ENCODE measurements around the gene IMP4.

The IMP4 gene

DNA sequence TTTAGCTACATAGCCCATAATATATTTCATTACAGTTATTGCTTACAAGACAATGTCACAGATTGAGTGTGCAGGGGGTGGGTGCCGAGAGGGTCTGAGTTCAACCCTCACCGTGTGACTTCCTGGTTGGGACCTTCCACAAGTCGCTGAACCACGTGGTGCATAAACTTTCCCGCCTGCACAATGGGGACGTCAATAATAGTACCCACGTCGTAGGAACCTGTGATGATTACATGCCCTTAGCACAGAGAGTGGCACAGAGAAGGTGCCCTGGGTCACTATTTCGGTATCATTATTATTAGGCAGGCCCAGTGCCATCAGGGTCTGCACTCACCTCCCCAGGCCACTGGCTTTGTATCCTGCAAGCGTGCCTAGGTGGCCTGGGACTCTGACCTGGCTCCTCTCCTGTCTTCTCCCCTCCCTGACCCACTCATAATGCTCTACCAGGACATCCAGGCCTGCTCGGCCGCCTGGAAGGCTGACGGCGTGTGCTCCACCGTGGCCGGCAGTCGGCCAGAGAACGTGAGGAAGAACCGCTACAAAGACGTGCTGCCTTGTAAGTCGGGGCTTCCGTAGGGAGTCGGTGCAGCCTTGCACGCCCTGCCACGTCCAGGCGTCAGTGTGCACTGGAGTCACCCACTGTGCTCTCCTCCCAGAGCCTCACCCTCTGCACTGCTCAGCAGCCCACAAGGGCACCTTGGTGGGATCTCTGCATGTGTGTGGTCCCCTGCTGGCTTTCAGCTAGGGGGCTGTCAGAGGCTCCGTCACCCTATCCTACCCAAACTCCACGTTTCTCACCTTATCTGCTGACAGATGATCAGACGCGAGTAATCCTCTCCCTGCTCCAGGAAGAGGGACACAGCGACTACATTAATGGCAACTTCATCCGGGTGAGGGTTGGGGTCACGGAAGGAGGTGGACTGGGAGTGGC is 16.0 kb downstream of the IMP4 start:
- no peak for DNase-seq

DNA sequence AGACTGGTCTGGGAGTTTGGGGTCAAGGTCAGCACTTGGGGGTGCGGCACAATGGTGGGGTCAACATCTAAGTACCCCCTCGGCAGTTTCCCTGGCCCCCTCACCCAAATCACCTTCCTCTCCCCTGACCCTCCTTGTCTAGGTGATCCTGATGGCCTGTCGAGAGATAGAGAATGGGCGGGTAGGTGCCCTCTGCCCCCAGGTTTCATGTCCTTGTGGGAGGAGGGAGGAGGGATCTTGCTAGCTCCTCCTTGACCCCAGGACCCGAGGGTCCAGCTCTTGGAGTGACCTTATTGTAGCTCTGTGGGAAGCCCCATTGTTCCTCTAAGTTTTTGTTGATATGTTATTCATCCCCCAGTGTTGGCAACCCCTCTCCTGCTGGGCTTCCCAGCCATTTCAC is 16.8 kb downstream of the IMP4 start:
- no peak for DNase-seq

DNA sequence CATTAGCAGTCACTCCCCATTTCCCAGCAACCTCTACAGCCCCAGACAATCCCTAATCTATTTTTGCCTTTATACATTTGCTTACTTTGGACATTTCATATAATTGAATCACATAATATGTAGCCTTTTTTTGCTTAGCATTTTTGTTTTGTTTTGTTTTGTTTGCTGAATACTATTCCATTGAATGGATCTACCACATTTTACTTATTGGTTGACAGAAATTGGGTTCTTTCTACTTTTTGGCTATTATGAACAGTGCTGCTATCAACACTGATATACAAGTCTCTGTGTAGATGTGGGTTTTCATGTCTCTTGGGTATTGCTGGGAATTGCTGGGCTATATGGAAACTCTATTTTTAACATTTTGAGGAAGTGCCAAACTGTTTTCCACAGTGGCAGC is 20.8 kb downstream of the IMP4 start:
- DNase-seq = no peak

DNA sequence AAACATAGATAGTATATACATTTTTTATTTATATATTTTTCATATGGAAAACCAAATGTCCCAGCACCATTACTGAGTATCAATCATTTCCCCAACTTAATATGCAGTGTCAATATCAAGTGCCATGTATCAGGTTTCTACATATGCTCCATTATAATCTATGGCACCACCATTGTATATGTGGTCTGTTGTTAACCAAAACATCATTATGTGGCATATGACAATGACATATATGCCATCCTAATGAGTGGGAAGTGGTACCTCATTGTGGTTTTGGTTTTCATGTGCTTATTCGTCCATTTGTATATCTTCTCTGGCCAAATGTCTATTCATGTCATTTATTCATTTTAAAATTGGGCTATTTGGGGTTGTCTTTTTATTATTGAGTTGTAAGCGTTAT is 22.4 kb downstream of the IMP4 start:
- no peak for DNase-seq

DNA sequence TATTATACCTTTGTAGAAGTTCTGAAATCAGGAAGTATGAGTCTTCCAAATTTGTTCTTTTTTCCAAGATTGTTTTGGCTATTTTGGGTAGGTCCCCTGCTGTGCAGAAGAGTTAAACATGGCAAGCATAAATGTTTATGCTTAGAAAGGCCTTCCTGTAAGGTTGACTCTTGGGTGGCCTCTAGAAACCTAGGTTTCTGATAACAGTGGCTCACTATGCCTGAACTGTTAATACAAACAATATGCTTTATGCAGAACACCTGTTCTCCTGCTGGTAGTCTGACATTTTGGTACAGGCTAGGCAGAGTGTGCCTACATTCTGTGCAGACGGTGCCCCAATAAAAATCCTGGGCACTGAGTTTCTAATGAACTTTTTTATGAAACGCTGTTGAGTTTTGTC is 23.3 kb downstream of the IMP4 start:
- DNase-seq = no peak

DNA sequence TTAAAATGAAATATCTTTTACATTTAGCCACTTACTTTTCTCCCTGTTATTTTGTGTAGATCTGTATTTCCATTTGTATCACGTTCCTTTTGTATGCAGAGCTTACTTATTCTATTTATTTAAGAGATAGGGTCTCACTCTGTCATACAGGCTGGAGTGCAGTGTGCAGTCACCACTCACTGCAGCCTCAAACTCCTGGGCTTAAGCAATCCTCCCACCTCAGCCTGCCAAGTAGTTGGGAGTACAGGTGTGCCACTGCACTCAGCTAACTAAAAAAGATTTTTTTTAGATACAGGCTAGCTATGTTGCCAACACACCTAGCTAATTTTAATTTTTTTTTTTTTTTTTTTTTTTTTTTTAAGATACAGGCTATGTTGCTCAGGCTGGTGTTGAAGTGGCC is 24.0 kb downstream of the IMP4 start:
- no peak for DNase-seq

DNA sequence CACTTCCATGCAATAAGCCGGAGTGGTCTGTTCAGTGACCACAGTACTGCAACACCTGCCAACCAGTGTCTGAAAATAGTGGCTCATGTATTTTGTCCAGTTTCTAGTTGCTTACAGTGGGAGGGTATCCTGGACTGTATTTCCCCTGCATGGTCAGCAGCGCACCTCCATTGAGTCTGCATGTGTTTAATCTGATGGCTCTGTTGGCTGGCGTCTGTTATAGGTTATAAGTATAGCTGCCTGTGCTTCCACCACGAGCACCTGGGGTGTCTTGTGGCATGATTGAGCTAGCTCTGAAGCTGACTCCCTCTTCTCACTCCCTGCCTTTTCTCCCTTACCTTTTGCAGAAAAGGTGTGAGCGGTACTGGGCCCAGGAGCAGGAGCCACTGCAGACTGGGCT is 26.1 kb downstream of the IMP4 start:
- no peak for DNase-seq

DNA sequence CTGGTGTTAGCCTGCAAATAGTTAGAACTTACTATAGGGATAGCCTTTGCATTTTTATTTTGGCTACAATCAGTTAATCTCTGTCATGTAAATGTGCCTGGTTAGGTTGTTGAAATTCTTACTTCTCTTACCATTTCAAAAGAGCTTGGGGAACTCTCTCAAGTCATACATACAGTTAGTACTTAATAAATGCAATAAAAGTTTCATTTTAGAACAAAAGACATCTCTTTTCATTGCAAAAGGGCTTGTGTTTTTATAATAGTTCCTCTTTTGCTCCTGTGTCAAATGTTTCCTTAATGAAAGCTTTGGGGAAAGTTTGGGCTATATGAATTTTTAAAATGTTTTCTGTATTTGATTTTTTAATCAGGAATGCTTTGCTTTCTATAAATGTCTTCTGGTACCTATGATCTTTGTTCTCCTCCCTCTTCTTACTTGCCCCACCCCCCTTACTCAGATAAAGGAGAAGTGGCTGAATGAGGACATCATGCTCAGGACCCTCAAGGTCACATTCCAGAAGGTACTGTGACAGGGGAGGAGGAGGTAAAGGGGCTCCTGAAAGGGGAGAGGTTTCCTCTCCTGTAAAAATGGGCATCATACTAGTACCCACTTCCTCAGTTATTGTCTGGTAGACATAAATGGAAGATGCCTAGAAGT is 26.7 kb downstream of the IMP4 start:
- no peak for DNase-seq

DNA sequence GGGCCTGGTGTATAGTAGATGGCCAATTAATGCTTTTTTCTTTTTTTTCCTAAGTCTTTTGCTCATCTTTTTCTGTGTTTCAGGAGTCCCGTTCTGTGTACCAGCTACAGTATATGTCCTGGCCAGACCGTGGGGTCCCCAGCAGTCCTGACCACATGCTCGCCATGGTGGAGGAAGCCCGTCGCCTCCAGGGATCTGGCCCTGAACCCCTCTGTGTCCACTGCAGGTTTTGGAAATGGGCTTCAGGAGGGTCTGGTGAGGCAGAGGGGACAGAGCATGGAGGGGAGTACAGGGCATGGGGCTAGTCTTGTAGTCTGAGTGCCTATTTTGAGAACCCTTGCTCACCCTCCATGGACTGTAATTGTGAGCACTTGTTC is 27.3 kb downstream of the IMP4 start:
- no peak for DNase-seq

DNA sequence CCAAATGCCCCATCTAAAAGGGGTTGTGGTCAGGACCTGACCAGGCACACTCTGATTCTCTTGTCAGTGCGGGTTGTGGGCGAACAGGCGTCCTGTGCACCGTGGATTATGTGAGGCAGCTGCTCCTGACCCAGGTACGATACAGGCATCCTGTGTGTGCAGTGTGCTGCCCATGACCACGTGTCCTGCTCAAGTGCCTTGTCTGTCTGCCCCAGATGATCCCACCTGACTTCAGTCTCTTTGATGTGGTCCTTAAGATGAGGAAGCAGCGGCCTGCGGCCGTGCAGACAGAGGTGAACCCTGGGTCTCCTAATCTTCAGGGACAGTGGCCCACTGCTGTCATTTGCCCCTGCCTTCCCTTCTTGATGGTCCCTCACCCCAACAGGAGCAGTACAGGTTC is 27.8 kb downstream of the IMP4 start:
- DNase-seq = no peak

DNA sequence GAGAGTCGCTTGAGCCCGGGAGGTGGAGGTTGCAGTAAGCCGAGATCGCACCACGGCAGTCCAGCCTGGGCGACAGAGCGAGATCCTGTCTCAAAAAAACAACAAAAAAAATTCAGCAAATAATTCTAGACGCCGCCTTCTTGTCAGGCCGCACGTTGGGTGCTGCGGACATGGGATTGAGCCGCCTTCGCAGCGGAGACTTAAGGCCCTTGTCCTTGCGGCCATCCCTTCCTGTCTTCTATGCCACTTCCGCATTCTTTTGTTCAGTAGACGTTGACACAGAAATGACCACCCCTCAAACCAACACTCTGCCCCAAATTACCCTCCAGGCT is 29.0 kb downstream of the IMP4 start:
- peak; percentile 84 for DNase-seq

DNA sequence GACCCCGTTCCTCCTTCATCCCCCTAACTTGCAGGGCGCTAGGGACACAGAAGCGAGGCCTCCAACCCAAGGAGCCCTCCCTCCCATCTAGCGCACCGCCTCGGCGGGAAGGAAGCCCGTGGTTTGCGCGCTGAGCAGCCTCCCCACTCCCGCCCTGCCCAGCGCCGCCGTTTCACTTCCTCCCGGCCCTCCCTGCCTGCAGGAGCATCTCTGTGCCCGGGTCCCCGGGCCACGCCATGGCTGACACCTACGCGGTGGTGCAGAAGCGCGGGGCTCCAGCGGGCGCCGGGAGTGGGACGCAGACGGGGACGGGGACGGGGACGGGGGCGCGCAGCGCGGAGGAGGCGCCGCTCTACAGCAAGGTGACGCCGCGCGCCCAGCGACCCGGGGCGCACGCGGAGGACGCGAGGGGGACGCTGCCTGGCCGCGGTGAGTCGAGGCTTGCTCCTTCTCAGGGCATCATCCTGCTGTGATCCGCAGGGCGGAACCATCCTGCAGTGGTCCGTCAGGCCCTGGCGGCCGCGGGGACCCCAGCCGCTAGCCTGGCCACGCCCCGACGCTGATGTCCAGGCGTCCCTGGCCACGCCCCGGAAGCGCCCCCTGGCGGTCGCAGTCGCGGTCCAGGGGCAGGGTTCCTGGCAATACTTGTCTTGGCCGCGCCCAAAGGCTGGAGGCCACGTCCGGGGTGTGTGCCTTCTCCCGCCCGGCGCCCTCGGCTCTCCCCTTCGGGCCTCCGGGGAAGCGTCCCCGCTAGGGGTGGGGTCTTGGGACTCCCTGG is 29.5 kb downstream of the IMP4 start:
- peak; percentile 97 for DNase-seq

DNA sequence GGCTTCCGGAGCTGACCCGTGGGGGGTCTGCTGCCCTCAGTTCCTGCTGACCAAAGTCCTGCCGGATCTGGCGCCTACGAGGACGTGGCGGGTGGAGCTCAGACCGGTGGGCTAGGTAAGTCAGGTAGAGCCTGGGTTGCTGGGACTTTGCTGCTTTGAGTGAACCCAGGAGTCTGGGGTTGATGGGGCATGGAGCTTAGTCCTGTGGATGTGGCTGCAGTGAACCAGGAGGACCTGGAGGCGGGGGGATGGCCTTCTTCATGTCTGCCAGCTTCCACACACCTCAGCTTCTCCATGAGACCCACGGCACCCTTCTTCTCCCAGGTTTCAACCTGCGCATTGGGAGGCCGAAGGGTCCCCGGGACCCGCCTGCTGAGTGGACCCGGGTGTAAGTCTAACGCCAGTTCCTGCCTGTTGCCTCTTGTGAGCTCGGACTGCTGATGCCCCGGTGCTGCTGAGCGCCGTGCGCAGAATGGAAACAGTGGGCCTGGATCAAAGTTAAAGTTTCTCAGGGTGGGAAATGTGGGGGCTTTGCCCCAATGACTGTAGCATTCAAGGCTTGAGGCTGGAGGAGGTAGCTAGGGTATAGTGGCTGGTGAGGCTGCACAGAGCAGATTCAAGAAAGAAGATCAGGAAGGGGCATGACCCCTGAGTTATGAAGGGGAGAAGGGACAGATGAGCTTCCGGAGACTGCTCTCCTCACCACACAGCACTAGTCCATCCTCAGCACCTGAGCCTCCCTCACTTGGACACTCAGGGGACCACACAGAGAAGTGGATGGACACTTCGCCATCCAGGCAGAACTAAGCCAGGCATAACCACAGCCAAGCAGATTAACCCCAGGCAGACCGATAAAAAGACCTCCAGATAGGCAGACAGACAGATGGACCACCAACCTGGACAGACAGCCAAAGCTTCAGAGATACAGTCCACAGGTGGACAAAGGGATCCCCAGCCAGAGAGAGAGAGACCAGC is 30.4 kb downstream of the IMP4 start:
- DNase-seq = peak; percentile 15

DNA sequence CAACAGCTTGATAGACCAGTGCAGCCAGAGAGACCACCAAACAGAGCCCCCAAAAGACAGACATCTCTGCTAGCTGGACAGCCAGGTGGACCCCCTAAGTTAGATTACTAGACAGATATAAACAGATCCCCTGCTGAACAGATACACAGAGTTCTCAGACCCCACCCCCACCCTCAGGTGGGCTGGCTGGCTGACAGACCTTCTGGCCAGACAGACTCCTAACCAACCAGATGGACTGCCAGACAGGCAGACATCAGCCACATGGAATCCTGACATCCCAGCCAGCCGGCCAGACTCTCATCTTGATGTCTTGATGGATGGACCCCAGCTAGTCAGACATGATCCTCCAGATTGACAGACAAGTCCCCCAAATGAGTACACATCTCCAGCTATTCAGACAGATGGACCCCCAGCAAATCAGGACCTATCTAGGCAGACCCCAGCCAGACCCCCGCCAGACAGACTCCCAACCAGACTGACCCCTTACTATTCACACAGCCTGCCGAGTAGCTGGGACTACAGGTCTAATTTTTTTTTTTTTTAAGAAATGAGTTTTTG is 31.2 kb downstream of the IMP4 start:
- no peak for DNase-seq

DNA sequence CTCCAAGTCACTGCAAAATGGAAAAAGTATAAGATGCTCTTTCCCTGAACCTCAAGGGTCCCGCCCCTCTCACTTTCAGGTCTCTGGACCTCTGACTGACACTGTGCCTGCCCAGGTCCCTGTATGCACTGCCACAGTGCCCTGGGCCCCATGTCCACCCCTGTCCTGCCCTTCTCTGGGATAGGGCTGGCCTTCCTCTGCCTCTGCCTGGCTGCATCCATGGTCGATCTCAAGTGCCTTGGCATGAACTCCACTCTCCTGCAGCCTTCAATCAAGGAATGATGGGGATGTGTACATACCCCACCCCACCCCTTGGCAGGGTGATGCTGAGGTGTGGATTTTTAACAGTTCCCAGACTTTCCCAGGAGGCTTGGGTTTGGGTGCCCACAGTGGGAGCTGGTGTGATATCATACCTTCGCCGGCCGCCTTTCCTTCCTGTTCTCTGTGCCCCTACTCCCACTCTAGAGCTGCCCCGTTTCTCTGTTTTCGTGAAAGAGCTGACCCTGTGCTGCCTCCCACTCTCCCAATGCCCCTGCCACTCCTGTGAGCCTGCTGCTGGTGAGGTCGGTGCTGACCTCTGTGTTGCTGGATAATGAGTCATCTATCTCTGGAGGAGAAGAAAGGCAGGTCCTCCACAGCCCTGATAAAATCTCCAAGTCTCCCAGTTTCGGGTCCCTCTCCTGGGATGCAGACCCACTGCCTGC is 32.0 kb downstream of the IMP4 start:
- DNase-seq = no peak

DNA sequence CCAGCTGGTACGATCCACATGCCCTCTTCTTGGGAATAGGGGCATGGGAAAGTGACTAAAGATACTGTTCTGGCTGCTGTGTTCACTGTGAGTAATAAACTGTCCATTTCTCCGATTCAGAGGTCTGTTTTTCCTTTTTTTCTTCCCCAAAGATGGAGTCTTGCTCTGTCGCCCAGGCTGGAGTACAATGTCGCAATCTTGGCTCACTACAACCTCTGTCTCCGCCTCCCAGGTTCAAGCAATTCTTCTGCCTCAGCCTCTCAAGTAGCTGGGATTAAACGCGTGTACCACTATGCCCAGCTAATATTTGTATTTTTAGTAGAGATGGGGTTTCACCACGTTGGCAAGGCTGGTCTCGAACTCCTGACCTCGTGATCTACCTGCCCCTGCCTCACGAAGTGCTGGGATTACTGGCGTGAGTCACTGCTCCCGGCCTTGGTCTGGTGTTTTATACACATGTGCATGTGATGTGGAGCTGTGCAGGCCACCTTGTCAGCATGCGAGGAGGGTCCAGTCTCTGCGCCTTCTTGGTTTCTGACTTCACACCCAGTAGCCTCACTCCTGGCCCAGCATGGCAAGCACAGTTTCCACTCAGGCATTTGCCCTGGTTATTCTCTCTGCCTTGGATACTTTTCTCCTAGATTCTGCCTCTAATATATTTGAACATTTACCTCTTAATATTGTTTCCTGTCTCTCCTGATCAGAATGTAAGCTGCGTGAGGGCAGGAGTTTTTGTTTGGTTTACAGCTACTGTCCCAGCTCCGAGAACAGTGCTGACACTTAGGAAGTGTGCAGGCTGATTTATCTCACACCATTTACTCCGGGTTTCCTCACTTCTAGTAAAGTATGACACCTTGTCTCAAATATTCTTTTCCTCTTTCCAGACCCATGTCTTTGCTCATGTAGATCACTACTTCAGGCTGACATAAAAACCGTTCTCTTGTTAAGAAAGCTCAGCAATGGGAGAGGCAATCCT is 32.9 kb downstream of the IMP4 start:
- no peak for DNase-seq

DNA sequence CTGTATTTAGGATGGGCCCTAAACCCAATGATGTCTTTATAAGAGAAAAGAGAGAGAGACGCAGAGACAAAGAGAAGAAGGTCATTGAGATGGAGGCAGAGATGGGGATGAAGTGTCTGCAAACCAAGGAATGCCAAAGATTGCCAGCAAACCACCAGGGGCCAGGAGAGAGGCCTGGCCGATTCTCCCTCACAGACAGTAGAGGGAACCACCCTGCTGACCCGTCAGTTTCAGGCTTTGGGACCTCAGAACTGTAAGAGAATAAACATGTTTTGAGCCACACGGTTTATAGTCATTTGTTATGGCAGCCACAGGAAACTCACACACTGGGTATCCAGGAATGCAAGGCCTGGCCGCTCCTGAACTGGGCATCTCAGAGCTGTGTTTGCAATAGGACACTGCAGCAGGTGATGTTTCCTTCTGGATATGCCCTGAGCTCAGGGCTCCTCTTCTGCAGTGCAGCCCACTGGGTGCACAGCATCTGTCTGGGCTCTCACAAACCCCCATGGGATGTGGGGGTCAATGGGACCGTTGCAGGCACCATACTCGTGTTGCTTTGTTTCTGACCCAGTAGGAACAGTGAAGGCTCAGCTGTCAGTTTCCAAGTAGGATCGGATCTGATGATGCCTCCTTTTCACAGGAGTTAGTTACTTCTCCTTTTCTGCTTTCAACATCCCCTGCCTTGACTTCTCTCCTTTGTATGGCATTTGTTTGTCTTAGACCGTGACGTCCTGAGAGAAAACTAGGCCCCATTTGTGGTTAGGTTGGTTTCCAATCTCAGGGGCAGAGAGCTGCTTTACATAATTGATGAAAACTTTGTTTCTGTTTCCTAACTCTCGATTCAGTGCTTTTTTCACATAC is 34.0 kb downstream of the IMP4 start:
- no peak for DNase-seq

DNA sequence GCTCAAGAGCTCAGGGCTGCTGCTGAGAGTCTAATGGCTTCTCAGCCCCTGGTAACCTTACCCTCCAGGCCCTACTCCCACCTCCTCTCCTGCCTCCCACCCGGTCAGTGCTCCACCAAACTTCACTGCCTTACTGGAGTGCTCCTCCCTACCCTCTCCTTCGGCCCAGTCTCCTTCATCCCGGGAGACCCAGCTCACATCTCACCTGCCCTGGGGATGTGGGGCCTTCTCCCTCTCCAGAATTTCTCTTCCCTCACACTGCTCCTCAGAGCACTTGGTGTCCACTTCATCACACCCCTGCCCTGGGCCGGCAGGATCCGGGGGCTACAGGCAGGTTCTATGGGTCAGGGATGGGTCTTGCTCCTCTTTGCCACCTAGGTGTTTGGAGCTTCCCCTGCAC is 34.8 kb downstream of the IMP4 start:
- DNase-seq = no peak

DNA sequence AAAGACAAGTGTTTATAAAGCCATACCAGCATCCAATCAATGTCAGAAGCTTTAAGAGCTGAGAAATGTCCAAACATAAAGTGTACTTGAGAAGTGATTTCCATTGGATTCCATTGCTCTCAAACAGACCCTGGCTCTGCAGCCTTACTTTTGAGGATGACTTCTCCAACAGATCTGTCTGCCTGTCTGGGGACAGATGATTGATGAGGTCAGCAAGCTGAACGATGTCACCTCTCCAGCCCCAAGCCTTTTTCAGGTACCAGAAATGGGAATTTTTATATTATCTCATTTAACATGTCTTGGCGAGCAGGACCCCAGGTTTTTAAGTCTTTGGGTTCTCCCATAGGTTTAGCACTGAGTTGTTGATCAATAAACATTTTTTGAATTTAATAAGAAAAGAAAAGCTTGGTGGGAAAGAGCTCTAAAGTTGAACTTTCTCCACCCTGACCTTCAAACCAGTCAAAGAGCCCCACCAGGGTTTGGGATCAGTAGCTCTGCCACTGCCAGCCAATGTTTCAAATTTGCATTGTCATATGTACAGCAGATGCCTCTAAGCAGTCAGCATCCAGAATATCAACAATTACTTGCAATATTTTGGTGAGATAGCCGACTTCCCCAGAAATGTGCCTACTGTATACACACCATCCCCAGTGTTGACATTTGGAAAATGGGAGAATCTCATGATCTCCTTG is 35.7 kb downstream of the IMP4 start:
- DNase-seq = no peak
